ENCODE measurements around the gene MPC2.
"Not testable (repeated sequence)": the region's sequence is repeated elsewhere in the genome, so short reads cannot be mapped to it uniquely, and the experiment has no call there.

The MPC2 gene

DNA sequence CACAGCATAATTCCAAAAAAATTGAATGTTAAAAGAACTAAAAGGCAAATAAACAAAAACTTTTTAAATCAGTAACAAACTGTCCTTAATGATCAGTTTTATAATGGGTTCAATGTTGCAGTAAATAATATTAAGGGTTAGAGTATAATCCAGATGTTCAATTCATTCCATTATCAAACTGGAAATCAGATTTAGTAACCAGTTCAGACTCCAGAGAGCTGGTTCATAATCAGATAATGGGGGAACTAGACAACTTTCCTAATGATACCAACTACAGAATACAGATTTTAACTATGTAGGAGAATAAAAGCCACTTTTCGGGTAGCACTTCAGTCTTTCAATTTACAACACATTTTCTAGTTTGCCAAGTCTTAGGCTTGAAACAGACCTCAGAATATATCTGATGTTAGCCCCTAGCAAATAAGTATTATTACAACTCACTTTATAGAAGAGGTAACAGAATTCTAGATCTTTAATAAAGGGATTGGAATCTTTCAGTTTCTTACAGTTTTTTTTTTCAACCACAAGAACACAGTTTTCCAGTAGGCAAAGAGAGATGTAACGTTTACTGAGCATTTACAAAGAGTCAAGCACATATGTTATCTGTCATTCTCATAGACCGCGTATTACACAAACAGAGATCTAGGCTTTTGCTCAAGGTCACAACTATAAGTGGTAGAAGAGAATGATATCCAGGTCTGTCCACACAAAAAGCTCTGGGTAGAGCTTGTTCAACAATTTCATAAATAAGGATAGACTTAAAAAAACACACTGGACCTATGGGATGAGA, 2.3 kb downstream of the MPC2 start:
- peak; percentile 7 for DNase-seq (ENCODE audit: low spot score)

DNA sequence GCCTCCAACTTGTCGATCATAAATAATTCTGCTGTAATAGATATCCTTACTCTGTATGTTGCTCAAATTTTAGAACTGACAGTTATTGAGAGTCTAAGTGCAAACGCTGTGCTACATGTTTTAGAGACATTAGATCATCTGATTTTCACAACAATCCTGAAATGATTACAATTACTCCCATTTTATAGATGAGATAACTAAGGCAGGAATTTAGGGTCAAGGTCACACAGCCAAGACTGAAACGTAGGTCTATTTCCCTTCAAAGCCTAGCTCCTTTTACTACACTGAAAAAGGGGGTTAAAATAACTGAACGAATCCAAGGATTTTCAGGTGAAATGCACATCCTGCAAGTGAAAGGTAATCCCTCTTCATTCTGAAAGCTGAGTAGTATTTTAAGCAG, 3.1 kb downstream of the MPC2 start:
- DNase-seq (ENCODE audit: low spot score): no peak

- DNase-seq (ENCODE audit: low spot score): no peak
Measured at GRCh38 chr1:167929725-167930124, 7.1 kb downstream of the MPC2 start.

- not testable (repeated sequence) for DNase-seq (ENCODE audit: low spot score)
Measured at GRCh38 chr1:167928919-167929318, 8.0 kb downstream of the MPC2 start.

GRCh38 chr1:167928457-167928852, 8.4 kb downstream of the MPC2 start:
- no peak for DNase-seq (ENCODE audit: low spot score)

DNA sequence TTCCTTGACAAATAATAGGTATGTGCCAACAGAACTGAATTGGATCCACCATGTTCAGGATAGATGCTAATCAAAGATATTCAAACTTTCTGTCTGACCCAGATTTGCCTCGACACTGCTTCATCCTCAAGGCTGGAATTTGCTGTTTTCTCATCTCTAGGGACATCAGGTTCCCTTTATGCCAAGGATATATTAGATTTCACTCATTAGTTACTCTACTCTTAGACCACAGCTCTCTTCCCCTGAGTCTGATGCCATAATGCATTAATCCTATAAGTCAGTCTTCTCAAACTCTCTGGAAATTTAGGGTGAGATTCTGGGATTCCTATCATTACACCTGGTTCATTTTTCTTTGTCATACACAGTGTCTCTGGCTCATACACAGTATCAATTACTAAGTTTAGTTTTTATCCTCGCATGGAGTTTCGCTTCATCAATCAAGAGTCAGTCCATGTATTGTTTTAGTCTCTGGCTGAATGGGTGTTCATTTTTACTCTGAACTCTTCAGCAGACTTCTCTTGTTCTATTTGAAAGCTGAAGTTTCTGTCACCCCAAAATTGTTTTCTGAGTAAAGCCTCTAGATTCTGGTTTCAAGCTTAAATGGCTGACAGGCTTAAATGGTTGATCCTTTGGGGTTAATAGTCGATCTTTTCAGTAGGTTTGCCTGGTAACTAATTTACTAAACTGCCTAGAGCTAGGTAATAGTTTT, 9.7 kb downstream of the MPC2 start:
- no peak for DNase-seq (ENCODE audit: low spot score)

DNA sequence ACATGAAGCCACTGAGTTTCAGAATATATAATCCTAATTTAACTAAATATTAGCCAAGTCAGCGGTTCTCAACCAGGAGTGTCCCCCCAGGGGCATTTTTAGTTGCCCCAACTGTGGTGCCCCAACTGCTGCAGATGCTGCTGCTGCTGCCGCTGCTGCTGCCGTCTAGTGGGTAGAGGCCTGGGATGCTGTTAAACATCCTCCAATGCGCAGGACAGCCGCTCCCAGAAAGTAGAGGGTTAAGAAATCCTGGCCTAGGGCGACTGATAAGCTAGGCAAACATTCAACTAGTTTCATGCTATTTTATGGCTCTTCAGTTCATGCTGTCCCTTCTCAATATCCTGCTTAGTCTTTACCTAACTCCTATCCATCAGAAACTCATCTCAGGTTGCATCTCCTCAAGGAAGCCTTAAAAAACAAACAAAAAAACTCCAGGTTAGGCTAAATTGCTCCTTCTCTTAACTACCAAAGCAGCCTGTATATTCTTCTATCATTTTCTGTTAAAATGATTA, 10.3 kb downstream of the MPC2 start:
- DNase-seq (ENCODE audit: low spot score): no peak

GRCh38 chr1:167924543-167925231, 12.2 kb downstream of the MPC2 start:
- no peak for DNase-seq (ENCODE audit: low spot score)

- DNase-seq (ENCODE audit: low spot score): no peak
Measured at GRCh38 chr1:167924102-167924501, 12.8 kb downstream of the MPC2 start.

DNA sequence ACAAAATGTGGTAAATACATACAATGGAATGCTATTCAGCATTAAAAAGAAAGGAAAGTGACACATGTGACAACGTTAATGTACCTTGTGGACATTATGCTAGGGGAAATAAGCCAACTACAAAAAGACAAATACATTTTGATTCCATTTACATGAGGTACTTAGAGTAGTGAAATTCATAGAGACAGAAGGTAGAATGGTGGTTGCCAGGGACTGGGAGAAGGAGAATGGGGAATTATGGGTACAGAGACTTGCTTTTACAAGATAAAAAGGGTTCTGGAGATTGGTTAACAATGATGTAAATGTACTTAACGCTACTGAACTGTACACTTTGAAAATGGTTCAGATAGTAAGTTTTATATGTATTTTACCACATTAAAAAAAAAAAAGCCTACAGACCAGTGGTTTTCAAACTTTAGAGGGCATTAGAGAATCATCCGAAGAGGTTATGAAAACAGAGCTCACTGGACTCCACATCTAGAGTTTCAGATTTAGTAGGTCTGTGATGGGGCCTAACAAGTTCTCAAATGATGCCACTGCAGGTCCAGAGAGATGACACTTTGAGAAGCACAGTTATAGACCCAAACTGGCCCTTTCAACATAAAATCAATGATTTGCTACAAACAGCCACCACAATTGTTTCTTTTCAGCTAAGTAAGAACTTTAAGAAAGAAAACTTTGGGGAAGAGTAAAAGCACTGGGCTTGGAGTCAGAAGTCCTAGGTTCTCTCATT, 13.4 kb downstream of the MPC2 start:
- DNase-seq (ENCODE audit: low spot score): no peak

- DNase-seq (ENCODE audit: low spot score): no peak
Measured at GRCh38 chr1:167922611-167923074, 14.2 kb downstream of the MPC2 start.

DNA sequence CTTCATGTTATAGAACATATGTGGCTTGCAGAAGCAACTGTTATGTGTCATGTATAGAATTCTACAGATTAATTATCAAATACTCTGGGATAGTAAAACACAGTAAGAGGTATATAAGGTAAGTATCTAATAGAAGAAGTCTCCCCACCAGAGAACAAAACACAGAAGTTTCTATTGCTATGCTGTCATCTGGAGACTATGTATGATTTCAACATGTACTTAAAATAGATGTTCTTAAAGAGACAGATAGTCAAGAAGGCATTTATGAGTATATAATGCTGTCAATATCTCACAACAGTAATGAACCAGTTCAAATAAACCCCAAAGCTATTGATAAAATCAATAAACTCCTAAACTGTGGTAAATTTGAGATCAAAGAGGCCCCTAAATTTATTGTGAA, 14.8 kb downstream of the MPC2 start:
- DNase-seq (ENCODE audit: low spot score): no peak

DNA sequence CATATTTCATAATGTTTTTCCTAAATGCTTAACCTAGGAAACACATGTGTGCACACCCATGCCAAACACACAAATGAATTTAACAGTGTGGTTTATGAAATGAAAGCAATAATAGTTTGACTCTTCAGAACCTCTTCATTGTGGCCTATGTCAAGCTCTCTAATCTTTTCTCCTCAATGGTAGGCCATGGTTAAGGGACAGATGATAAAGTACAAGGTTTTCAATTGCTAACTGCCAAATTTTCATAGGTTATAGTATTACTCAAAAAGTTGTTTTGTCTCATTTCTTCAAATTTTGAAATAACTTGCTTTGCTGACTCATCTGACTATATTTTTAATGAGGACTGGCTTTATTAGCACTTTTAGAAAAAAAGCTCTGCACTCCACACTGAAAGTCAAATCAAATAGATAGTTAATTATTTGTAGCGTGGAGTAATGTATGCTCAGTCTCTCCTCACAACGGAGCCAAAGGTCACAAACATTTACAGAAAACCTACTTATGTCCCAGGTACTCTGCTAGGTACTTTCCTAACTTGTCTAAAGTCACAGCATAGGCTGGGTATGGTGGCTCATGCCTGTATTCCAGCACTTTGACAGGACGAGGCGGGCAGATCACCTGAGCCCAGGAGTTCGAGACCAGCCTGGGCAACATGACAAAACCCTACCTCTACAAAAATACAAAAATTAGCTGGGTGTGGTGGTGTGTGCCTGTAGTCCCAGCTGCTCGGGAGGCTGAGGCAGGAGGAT, 19.9 kb downstream of the MPC2 start:
- DNase-seq (ENCODE audit: low spot score): no peak

- no peak for DNase-seq (ENCODE audit: low spot score)
Measured at GRCh38 chr1:167915569-167915968, 21.3 kb downstream of the MPC2 start.

DNA sequence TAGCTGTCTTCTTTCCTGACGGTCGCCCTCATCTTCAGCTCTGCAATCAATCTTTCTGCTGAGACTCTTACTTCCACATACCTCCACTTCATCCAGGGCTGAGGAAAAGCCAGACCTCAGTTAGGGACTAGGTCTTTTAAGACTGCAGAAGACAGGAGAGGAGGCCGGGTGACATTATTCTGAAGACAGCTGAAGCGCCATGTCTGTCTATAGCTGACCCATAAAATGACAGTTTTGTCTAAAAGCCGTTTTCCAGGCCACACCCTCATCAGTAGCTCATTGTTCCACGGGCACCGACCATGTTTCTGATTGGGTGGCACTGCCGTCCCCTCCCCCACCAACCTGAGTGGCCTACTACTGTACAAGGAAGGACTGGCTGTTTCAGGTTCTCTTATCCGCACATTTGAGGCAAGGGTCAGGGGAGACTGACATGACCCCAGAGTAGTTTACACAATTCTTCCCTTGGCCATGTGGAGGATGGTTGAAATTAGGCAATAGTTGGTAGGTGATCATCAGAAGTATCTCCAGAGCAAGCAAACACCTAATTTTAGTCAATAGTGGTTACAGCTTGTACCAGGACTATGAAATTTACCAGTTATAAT, 22.9 kb downstream of the MPC2 start, which contains the start of gene ADCY10:
Gene ADCY10, minus strand, starts transcription at position 240 of the 602 bp plus-strand sequence. CDS start 8,994 bp downstream, outside the sequence.
- no peak for DNase-seq (ENCODE audit: low spot score)

GRCh38 chr1:167912294-167912693, 24.6 kb downstream of the MPC2 start:
- DNase-seq (ENCODE audit: low spot score): no peak

DNA sequence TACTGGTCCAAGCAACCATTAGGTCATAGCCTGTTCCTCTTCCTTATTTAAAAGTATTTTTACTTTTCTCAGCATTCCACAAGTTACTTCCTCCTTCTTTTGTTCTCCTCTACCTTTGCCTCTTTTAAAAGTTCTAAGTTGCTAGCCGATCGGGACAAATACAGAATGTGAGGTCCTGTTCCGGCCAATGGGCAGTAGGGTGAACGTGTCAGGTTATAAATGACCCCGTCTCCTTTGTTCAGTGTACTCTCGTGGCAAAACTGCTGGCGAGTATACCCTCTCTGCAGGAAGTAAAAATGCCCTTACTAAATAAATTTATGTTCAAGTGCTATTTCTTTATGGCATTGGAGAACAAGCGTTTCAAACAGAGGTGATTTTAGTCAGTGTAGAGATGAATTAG, 25.5 kb downstream of the MPC2 start:
- DNase-seq (ENCODE audit: low spot score): peak; percentile 15

- no peak for DNase-seq (ENCODE audit: low spot score)
Measured at GRCh38 chr1:167910530-167910929, 26.3 kb downstream of the MPC2 start.

DNA sequence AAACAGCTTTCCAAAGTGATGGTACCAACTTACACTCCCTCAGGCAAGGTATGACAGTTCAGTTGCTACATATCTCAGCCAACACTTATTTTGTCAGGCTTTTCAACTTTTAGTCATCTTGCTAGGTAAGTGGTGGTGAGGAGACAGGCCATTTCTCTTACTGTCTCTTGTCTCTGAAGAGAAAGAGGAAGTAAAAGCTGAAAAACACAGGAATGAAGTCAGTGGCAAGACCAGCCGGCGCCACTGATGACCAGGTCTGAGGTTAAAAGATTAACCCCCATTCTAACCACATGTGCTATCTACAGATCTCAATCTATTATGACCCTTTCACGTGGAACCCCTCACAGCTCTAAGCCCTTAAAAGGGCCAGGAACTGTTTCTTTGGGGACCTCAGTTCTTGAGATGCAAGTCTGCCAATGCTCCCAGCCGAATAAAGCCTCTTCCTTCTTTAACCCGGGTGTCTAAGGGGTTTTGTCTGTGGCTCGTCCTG, 27.1 kb downstream of the MPC2 start:
- no peak for DNase-seq (ENCODE audit: low spot score)

DNA sequence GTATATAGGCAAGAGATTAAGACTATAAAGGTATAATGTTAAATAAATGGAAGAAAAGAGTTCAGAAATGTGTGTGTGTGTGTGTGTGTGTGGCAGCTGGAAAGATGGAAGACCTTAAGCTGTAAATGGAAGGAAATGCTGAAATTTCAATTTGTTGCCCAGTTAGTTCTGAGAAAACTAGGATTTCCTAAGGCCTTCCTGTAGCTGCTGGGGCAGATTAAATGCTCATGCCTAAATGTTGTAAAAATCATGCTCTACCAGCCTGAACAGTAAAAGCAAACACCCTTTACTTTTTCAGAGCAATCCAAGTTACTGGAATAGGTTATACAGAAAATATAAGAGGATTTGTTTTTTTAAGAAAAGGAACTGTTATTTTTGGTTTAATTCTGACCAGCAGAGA, 31.2 kb downstream of the MPC2 start:
- no peak for DNase-seq (ENCODE audit: low spot score)
